HS-27A (cell line): ENCODE results near the gene THEMIS.

Experiments
- DNase-seq: peaks from one replicate; pipeline ENCODE4 v3.0.0-alpha.2; 2012; ENCODE audit warnings: low read depth, missing footprints

Gene THEMIS

DNA sequence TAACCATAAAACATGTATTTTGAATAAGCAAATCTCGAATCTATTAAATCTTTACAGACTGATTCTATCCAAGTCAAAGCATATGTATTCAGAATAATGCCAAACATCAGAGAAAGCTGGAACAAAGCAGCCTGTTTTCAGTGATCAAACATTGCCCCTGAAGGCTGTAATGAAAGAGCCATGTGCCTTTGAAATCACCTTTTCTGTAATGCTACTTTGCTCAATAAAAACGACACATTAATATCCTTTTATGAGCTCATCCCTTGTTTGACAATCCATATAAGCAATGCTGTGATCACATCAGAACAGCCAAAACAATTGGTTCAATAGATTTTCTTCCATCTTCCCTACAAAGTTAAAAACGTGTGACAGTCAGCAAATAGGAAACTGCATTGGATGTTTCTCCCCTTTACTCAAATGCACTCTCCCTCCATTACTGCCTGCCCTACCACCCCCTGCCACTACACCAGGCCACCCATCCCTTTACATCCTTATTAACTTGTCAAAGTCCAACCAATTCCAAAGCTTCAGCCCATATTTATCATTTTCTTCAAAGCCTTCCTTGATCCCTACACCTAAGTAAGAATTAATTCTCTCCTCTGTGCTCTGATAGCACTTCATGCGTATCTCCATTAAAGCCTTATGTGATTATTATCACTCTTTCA, 42.0 kb downstream of the THEMIS start:
- no peak for DNase-seq

DNA sequence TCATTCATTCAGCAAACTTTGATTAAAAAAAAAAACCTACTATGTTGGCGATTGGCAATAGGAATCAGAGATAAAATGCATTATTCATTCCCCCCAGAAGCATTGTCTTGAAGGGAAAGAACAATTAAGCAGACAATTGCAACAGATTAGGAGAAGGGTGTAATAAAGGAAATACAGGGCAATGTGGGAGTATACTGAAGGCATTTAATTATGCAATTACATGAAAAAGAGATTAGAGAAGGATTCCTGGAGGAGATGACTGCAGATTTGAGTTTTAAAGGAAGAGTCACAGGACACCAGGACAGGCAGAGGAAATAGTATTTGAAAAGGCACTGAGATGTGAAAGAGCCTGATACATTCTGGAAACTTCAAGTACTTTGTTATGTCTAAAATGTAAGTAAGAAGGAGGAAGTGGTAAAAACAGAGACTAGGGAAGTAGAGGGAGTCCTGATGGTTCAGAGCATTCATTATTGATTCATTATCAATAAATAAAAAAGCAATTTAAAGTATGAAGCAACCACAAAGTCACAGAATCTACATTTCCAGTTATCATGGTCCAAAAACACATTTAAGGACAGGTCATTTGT, 43.7 kb downstream of the THEMIS start:
- no peak for DNase-seq

DNA sequence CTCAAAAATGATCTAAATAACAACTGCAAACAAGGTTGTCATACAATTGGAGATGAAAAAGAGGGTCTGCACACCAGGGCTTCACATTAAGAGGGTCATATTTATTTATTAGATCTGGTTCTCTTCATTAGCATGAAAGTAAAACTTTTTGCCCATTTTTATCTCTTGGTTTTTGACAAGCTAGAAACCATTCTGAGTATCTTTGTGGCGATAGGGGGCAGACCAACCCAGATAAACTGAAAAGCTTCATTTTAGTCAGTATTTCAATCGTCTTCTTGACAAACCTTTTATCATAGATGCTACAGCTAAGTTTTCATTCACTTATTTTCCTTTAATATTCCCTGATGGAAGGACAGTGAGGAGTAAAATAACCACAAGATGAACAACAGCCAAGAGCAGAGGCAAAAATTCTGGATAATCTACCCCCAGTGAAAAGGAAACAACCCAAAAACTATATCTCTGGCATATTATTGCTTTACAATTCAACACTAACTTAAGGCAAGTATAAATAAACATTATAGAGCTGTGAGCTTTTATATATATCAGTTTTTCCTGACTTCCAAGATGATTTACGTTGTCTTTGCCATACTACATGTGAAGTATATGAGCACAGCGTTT, 45.2 kb downstream of the THEMIS start:
- no peak for DNase-seq

DNA sequence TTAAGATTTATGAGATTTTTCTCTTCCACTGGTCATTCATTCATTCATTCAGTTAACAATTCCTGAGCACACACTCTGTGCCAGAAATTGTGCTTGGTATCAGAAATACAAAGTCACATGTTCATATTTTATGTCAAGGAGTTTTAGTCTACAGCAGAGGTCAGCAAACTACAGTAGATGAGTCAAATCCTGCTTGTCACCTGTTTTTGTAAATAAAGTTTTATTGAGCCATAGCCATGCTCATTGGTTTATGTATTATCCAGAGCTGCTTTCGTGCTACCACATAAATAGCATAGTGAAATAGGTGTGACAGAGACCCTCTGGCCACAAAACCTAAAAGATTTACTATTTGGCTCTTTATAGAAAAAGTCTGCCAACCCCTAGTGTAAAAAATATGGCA, 46.8 kb downstream of the THEMIS start:
- no peak for DNase-seq

DNA sequence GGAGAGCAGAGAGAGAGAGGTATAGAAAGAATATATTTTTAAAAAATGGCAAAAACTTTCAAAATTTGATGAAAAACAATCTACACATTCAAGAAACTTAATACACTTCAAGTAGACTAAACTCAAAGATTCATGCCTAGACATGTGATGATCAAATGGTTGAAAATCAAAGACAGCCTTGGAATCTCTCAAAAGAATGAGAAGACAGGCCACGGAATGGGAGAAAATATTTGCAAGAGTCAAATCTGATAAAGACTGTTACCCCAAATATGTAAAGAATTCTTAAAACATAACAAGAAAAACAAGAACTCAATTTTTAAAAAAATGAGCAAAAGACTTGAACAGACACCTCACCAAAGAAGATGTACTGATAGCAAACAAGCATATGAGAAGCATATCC, 49.7 kb downstream of the THEMIS start:
- peak; percentile 83 for DNase-seq

DNA sequence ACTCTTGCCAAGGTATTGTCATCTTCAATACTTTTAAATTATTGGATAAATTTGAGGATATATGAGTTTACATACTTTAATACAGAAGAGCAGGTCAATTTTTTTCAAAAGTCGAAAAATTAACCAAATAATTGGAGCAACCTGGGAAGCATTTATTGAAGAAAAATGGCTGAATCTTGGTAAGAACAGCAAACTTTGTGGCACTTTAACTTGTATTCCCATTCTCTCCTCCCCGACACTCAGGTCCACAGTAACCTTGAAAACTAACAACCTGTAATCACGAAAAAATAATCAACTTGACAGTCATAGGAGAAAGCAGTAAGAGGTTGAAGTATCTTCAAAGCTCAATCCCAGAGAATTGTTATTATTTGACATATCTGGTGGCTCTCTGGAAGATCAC, 55.6 kb downstream of the THEMIS start:
- DNase-seq = no peak

DNA sequence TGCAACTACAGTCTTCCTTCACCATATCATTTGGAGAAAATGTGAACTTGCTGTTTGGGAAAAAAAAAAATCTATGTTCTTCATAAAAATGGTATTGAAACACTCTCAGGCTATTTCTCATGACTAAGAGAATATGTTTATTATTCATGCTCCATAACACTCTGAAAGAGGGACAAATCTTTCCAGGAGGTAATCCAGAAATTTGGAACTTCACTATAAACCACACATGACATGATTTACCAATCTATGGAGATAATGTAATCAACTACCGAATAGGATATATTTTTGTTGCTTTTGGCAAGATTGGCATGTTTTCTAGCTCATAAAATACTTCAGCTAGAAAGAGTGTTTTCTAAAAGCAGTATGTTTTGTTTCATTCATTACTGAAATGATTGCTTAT, 56.3 kb downstream of the THEMIS start:
- DNase-seq = no peak

DNA sequence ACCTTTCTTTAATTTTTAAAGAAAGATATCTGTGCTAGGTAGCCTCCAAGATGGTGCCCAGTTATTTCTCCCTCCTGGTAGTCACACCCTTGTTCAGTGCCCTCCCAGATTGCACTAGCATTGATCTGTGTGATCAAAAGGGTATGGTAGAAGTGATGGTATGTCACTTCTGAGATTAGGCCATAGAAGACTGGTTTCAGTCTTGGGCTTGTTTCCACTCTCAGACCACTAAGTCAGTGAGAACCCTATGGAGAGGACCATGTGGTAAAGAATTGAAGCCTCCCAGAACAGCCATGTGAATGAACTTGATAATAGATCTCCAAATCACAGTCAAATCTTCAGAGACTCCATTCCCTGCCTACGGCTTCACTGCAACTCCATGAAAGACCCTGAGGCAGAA, 57.3 kb downstream of the THEMIS start:
- DNase-seq = no peak

DNA sequence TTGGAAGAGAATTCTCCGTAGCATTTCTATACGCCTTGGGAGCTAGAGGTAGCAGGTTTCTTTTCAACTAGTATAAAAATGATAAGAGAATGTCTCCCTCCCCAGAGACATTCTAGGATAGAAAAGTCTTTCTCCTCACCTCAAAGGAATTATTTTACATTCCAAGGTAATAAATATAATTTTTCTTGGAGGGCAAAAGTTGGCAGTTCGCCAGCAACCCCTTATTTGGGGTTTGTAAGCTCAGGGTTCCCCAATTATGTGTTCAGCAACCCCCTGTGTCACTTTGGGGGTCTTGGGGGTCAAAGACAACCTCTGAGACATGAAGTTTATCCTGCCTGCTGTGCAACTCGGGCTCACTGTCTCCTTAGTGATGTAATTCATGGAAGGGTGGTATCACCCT, 58.3 kb downstream of the THEMIS start:
- DNase-seq = no peak

DNA sequence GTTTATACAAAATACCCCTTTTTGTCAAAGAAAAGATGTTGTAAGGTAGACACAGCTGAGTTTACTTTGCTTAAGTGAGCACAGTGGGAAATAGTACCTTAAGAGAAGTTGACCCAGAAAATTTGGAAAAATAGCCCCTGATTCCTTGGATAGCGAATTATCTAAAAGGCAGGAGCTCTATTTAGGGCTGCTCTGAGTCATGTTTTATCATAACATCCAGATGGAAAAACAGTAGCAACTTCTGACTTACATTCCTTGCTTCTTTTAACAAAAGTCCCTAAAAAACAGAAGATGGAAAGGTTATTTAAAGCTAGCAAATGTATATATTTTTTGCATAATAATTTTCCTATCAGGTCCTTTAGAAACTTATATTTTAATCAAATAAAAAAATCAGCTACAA, 59.0 kb downstream of the THEMIS start:
- no peak for DNase-seq

DNA sequence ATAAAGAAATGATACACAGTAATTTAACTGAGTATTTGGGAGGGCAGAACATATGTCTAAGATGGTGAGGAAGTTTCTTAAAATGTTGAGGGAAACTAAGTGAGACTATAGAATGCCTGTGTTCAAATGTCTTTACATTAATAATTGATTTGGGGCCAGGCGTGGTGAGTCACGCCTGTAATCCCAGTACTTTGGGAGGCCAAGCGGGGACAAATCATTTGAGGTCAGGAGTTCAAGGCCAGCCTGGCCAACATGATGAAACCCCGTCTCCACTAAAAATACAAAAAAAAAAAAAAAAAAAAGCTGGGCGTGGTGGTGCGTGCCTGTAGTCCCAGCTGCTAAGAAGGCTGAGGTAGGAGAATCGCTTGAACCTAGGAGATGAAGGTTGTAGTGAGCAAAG, 66.7 kb downstream of the THEMIS start:
- DNase-seq = no peak

DNA sequence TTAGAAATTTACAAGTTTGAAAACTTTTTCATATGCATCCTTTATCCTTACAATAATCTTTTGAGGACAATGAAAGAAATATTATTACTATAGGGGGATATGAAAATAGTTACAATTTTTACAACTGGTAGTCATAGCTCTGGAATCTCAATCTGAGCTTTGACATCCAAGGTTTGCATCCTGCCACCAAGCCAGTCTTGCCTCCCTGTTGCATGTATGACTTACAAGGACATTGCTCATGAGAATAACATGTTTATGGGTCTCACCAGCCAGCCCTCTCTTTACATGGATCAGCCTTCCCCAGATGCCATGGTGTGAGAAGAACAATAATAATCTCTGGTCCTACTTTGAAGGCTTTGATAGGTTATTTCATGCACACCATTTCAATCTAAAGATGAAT, 67.5 kb downstream of the THEMIS start:
- DNase-seq = no peak

DNA sequence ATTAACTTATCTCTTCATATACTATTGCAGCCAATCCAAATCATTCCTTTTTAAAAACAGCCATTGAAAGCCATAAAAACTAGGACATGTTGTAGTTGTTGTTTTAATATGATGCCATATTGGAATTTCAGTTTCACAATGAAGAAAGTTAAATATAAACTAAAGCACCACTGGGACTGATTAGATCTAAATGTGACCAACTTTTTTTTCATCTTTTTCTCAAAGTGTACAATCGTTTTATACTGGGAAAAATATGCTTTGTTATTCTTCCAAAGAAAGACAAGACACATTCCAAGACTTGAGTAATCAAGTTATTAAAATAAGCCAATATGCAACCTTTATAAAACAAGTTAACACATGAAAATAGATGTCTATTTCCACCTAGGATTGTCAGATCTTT, 68.5 kb downstream of the THEMIS start:
- no peak for DNase-seq

DNA sequence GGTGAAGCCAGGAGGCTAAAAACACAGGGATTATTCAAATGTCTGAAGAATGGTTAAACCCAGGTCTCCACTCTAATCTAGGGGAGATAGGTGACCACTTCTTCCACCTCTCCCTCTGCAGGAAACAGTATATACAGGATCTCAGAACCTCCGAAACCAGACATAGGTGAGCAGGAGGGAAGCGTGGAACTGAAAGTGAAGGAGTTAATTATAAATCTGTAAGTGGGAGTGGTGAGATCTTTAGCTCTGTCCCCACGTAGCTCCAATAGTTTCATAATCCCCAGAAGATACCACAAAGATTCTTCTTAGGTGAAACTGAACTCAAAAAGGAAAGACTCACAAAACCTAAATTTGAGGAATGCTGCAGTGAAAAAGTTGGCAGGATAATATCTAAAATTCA, 76.8 kb downstream of the THEMIS start:
- DNase-seq = no peak

DNA sequence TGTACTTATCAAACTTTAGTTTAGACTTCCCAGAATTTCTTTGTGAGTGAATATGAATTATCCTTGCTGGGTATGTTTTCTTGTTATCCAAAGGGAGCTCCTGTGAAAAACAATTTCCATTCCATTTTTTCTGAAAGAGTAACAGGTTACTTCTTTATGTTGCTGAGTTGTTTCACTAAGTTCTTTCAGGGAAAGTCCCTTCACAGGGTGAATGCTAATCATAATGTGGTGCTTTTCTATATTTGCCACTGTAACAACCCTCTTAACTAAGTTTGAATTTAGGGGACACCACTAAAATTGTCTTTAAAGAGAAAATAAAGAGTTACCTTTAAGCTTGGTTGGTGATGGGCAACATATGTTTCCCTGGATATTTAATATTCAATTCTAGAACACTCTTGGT, 79.4 kb downstream of the THEMIS start:
- DNase-seq = no peak

DNA sequence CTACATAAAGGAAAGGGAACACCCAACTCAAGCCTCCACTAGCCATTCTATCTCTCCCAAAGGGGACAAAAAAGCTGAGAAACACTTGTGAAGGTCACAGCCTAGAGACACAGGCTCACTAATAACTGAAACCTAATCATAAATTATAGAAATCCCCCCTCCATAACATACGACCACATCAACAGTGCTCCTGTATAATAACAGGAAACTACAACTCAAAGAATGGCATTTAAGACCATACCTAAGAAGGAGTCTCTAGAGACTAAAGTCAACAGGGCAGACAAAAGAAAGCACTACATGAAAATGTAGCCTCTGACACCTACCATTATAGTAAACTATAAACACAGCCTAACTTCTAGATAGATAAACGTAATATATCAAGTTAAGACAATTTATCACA, 82.7 kb downstream of the THEMIS start:
- no peak for DNase-seq

DNA sequence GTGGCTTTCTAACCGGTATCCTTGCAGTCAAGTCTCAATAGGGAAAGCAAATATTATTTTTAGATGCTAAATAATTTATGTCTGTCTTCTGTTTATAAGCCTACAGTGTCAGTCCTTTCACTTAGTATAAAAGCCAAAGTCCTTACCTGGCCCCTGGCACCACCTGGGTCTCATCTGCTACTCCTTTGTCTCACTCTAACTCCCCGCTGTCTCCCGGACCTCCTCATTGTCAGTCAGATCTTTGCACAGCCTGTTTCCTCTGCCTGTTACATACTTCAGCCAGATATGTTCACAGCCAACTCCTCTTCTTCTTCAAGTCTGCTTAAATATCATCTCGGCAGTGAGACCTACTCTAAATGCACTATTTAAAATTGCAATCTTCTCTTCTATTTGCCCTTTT, 84.2 kb downstream of the THEMIS start:
- DNase-seq = no peak

DNA sequence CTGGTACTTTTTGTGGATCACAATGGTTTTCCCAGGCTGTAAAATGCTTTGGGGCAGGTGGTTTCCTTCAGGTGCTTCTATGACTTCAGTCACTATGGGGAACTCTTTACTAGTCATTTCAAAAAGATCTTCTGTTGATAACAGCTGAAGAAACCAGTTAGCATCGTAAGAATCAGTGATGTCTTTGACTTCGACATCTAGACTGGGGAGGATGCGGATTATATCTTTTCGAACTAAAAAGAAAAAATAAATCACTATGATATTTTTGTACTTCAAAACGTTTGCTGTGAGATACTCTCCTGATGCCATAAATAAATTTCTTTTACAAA, 87.2 kb downstream of the THEMIS start:
- DNase-seq = no peak

DNA sequence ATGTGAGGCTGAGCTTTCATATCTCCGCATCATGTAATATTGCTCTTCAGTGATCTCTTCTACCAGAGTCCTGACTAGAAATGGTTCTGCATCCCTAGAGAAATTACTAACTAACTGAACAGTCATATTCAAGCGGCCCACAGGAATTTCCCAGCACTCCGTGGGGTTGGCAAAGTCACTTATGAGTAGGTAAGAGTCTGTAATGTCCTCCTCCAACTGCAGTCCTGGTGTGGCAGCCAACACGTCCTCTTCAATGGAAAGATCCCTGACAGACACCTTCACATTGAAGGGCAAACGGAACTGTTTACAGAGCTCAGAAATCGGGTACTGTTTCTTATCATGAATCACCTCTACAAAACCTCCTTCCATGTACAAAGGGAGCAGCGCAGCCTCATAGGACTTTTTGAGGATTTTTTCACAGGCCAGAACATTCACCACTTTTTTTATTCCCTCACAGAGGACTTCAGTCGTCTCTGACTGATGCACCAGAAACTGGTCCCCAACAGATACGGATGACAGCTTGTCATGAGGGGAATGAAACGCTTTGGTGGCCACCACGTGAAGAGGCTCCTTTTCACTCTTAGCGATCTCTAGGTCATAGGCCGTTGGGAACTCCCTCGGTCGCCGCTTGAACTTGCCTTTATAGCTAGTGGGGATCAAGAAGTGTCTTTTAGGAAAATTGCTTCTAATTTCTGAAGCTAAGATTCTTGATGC, 87.7 kb downstream of the THEMIS start:
- DNase-seq = no peak

DNA sequence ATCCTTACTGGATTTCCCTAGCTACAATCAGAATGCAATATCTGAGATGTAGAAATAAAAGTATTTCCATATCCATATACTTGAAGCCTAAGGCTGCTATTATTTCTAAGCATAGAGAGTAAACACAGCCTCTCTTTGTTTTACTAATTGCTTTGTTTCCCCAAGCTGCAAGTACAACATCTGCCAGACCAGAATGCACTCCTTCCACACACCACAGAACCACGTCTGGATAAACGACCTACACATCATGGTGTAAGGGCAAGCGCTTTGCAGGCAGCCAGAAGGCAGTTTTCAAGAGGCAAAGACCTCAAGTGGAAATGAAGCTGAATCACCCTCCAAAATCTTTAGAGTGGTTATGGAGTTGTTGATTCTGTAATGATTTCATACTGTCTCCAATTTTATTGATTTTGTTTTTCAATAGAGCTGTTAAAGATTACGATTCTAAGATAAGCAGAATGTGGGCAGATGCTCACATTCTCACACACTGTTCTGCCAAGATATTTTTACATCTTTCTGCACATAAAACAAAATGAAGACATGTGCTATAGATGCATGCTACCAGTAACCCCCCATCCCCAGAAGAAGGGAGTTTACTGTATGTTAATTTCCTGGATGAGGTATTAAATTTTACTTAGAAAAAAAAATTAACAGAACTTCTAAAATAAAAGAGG, 88.8 kb downstream of the THEMIS start:
- no peak for DNase-seq

DNA sequence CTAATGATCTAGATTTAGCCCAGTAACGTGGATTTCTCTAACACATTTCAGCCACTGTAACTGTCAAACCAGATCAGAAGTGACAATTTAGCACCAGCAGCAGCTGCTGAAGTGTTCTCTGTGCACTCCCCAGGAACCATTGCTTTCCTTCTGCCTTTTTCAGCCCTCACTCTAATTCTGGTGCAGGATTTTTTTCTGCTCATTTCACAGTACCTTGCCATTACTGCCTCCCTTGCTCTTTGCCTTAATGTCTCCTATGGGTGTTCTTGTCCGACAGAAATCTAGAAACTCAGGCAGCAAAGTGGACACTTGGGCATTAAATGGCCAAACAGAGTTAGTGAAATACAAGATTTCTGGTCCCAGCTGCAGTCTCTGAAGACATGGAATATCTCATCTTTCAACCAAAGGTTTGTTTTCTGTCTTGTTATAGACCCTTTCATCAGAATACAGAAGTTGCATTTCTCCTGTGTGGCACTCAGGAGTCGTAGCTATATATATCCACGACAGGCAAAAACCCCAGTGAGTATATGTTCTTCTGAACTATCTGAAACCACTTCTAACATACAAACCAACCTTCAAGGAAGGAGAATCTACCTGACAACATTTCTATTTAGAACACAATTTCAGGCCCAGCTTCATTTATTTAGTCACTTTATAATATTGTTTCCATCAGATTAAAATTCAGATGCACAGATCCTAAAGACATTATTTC, 92.9 kb downstream of the THEMIS start:
- DNase-seq = no peak

DNA sequence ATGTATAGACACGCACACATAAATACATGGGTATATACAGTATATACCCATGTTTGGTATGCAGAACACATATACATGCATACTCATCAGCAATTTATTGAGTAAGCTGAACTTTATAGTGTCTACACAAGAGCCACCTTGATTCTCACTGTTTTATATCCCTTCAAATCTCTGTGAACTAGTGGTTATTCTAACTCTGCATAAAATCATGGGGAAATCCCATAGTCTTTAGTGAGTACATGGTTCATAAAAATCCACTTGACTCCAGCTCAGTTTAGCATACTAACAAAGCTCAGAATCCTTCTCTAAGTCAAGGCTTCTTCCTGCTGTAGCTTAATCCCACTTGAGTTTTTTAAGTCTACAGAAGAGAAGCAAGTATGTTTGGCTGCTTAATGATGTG, 104.1 kb downstream of the THEMIS start:
- DNase-seq = no peak
